ENCODE data around the gene PRKG1. TPM values are rescaled to one million over a fixed set of nuclear protein-coding genes. Genes with fewer than 3 reads are reported as not detected.

The PRKG1 gene
- total RNA-seq, 6 experiments from 2014 or later = 1.1 to 2.0 (median 1.3) TPM

GRCh38 chr10:51706225-51706624 lies 631.9 kb downstream of the PRKG1 start:
- intact Hi-C loops (cut with DNase I) = no loop called here
- Histone ChIP-seq H3K4me1 (no peaks in the 10 kb centered on the region), H3K27ac (no peak overlapping the region), H3K27me3 (no peaks in the 10 kb centered on the region), H3K36me3 (no peaks in the 10 kb centered on the region), H3K9me3 (no peaks in the 10 kb centered on the region), H3K4me3 (no peak overlapping the region)
- no peak for DNase-seq
- TF ChIP-seq, protein P1, sequence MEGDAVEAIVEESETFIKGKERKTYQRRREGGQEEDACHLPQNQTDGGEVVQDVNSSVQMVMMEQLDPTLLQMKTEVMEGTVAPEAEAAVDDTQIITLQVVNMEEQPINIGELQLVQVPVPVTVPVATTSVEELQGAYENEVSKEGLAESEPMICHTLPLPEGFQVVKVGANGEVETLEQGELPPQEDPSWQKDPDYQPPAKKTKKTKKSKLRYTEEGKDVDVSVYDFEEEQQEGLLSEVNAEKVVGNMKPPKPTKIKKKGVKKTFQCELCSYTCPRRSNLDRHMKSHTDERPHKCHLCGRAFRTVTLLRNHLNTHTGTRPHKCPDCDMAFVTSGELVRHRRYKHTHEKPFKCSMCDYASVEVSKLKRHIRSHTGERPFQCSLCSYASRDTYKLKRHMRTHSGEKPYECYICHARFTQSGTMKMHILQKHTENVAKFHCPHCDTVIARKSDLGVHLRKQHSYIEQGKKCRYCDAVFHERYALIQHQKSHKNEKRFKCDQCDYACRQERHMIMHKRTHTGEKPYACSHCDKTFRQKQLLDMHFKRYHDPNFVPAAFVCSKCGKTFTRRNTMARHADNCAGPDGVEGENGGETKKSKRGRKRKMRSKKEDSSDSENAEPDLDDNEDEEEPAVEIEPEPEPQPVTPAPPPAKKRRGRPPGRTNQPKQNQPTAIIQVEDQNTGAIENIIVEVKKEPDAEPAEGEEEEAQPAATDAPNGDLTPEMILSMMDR (IDR thresholded peaks at IDR 0.05) = no peak
- TF ChIP-seq POLR2A (IDR thresholded peaks at IDR 0.05) = no peak
- no peak for ATAC-seq
- 65% methylated on average over 3 of the region's 3 CpGs for WGBS (ENCODE audit: insufficient coverage, low coverage, low lambda C conversion rate, missing lambda C conversion rate)

GRCh38 chr10:51707392-51707791 lies 633.1 kb downstream of the PRKG1 start:
- Histone ChIP-seq H3K27me3 (no peaks in the 10 kb centered on the region), H3K27ac (no peak overlapping the region), H3K9me3 (no peaks in the 10 kb centered on the region), H3K36me3 (no peaks in the 10 kb centered on the region), H3K4me1 (no peaks in the 10 kb centered on the region), H3K4me3 (no peak overlapping the region)
- ATAC-seq (no peak), DNase-seq (no peak)
- 55% methylated on average over 6 of the region's 6 CpGs for WGBS (ENCODE audit: insufficient coverage, low coverage, low lambda C conversion rate, missing lambda C conversion rate)
- intact Hi-C loops (cut with DNase I) = no loop called here
- TF ChIP-seq POLR2A (IDR thresholded peaks at IDR 0.05) = no peak
- TF ChIP-seq, protein P1 (IDR thresholded peaks at IDR 0.05) = no peak

DNA sequence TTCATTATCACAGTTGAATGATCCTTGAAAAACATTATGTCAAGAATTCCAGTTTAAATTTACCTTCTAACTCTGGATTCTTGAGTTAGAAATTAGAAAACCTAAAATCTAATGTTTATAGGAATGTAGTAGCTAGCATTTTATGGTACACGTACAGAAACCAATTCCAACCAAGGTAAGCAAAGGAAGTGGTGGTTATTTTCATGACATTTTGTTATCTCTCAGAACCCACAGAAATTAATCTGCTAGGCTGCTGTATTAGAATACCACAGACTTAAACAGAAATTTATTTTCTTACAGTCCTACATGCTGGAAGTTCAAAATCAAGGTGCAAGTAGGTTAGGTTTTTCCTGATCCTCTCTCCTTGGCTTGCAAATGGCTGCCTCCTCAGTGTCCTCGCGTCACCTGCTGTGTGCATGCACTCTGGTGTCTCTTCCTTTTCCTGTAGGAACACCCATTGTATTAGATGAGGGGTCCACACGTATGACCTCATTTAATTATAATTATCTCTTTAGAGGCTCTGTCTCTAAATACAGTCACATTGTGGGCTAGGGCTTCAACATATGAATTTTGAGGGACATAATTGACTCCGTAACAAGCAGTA lies 633.6 kb downstream of the PRKG1 start:
- TF ChIP-seq, protein P1 (IDR thresholded peaks at IDR 0.05) = no peak
- TF ChIP-seq POLR2A (IDR thresholded peaks at IDR 0.05) = no peak
- no peak overlapping the region for H3K4me3 ChIP-seq
- no peak overlapping the region for H3K27ac ChIP-seq
- 60% methylated on average over 5 of the region's 5 CpGs for WGBS (ENCODE audit: insufficient coverage, low coverage, low lambda C conversion rate, missing lambda C conversion rate)
- intact Hi-C loops (cut with DNase I) = no loop called here
- no peaks in the 10 kb centered on the region for H3K27me3 ChIP-seq
- no peaks in the 10 kb centered on the region for H3K4me1 ChIP-seq
- ATAC-seq (no peak), DNase-seq (no peak)
- H3K9me3 ChIP-seq = no peaks in the 10 kb centered on the region
- no peaks in the 10 kb centered on the region for H3K36me3 ChIP-seq

- Histone ChIP-seq H3K36me3 (no peaks in the 10 kb centered on the region), H3K4me3 (no peak overlapping the region), H3K27me3 (no peaks in the 10 kb centered on the region), H3K27ac (no peak overlapping the region), H3K4me1 (no peaks in the 10 kb centered on the region), H3K9me3 (no peaks in the 10 kb centered on the region)
- 50% methylated on average over 2 of the region's 2 CpGs for WGBS (ENCODE audit: insufficient coverage, low coverage, low lambda C conversion rate, missing lambda C conversion rate)
- intact Hi-C loops (cut with DNase I) = no loop called here
- DNase-seq (no peak), ATAC-seq (no peak)
- TF ChIP-seq POLR2A (IDR thresholded peaks at IDR 0.05) = no peak
- TF ChIP-seq, protein P1 (IDR thresholded peaks at IDR 0.05) = no peak
Observed at GRCh38 chr10:51708609-51709008, 634.3 kb downstream of the PRKG1 start.
